DMS153 treated with DMSO at 0.1 percent for 48 hours (cell line): ENCODE data around the gene GINS3.

Experiments used
- DNase-seq: peaks from one replicate; lab custom pipeline; 2025; ENCODE audit not compliant: unreplicated experiment; lab: John Stamatoyannopoulos, UW

GINS3 gene

DNA sequence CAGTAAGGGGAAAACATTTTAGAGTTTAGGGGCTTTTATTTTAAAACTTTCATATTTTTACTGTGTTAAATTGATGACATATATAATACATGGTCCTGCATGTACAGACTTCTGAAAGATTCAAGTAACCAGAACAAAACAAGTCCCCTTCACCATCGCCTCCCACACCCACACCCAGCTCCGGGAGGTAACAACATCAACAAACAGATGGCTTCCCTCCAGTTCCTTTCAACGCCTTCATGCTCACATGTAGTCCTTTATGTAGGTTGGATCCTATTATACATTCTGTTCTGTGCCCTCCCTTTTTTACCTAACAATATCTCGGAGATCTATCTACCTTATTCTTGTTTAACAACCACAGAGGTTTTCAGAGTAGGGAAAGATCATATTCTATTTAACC is 30.5 kb downstream of the GINS3 start:
- DNase-seq: no peak

GRCh38 chr16:58425245-58425644 is 33.0 kb downstream of the GINS3 start:
- no peak for DNase-seq

GRCh38 chr16:58425756-58426494 is 33.7 kb downstream of the GINS3 start:
- no peak for DNase-seq

DNA sequence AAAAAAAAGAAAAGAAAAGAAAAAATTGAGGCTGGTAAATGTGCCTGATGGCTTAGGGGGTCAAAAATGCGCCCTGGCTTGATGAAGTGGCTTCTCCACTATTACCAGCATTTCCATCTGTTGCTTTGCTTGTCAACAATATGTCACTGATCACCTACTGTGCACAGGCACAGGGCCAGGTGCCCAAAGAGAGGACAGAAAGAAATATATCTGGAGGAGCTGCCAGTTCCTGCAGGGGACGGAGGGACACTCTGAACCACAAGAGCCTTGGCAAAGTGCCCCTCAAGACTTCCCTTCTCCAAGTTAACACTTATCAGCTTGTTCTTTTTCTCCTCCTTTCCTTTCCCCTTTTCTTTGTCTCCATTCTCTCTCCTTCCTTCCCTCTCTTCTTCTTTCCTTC is 34.7 kb downstream of the GINS3 start:
- no peak for DNase-seq

DNA sequence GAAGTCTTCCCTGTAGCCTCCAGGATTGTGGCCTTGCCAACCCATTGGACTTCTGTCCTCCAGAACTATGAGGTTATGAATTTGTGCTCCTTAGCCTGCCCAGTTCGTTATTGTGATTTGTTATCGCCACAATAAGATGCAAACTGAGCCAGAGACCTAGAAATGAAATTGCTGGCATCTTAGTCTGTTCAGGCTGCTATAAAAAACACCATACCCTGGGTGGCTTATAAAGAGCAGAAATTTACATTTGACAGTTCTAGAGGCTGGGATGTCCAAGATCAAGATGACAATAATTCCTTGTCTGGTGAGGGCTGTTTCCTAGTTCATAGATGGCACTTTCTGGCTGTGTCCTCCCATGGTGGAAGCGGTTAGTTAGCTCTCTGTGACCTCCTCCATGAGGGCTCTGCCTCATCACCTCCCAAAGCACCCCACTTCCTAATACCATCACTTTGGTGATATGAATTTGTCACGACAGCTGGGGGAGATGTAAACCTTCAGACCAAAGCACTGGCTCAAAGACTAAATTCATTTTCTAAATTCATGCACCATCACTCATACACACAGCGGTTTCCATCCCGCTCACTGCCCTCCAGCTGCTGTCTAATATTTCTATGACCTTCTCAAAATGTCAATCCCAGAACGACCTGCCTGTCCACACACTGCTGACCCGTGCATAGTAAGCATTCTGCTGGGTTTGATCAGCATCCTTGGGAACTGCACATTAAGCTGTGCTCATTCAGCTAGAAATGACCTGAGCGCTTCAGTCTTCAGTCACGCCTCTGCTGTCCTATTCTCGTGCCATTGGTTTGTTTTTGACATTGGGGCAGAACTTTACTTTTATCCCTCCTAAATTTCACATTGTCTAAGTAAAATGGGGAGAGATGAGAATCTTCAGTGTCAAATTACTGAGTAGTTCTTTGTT is 36.6 kb downstream of the GINS3 start:
- DNase-seq: no peak

DNA sequence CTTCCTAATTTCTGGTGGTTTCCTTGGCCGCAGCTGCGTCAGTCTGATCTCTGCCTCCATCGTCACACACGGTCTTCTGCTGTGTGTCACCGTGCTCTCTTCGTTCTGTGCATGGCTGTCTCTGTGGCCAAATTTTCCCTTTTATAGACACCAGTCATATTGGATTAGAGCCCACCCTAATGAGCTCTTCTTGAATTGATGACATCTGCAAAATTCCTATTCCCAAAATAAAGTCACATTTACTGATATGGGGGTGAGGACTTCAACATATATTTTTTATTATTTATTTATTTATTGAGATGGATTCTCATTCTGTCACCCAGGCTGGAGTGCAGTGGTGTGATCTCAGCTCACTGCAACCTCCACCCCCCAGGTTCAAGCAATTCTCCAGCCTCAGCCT is 38.4 kb downstream of the GINS3 start:
- no peak for DNase-seq

- DNase-seq: no peak
Measured at GRCh38 chr16:58433569-58433951, 41.3 kb downstream of the GINS3 start.

DNA sequence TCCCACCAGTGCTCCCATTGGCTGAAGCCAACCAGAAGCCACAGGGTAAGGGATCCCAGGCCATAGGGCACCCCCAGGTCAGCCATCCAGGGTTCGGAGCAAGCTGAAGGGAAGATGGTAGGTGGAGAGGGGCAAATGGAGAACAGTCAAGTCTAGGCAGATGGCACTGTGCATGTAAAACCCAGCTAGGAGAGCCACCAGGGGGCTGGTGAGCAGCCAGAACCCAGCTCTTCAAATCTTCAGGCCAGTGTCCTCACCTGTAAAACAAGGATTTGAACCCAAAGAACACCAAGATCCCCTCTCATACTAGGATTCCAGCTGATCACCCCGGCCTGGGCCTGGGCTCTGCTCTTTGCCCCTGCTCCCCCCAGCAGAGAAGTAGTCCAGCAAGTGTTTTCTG is 43.5 kb downstream of the GINS3 start:
- DNase-seq: no peak

GRCh38 chr16:58440131-58440530 is 47.9 kb downstream of the GINS3 start:
- no peak for DNase-seq

DNA sequence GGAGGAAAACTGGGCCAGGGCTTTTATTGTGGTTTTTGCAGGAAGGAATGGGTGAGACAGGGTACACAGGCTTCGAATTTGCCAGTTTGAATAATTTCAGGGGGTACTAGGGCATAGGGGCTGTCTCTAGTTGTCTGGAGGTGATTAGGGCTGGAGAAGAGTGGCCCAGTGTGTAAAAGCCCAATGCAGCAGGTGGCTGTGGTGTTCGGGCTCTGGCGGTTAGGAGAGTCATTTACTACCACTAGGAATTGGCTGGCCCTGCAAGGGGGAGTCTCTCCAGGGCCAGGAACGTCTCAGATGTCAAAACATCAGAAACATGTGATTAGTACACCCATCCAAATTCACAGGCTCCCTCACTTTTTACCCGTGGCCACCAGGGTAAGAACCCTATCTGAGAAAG is 50.3 kb downstream of the GINS3 start:
- DNase-seq: no peak

- DNase-seq: no peak
Measured at GRCh38 chr16:58443783-58444182, 51.5 kb downstream of the GINS3 start.

DNA sequence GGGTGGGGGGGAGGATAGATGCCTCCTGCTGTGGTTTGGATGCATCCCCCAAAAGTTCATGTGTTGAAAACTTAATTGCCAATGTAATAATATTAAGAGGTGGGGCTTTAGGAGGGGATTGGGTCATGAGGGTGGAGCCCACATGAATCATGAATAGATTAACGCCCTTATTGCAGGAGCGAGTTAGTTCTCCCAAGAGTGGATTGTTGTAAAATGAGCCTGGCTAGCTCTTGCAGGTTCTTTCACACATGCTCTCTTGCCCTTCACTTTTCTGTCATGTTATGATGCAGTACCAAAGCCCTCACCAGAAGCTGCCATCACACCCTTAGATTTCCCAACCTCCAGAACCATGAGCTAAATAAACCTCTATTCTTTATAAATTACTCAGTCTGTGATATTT is 52.0 kb downstream of the GINS3 start:
- DNase-seq: no peak

DNA sequence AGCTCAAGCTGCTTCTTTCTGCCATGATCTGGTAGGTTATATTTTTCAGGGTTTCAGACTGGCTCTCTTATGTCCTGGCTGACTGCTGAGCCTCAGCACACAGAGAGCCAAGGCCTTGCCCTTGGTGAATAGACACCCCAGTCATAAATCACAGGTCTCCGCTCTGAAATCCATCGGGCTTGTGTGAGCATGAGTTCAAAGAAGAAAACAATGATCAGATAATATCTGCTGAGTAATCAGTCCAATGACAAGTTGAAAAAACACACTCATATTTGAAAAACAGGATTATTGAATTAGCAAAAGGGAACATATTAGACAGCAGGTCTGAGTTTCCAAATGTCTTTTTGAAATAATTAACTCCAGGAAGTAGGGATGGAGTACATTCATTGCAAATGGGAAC is 56.6 kb downstream of the GINS3 start:
- no peak for DNase-seq

GRCh38 chr16:58449306-58449705 is 57.0 kb downstream of the GINS3 start:
- DNase-seq: no peak

DNA sequence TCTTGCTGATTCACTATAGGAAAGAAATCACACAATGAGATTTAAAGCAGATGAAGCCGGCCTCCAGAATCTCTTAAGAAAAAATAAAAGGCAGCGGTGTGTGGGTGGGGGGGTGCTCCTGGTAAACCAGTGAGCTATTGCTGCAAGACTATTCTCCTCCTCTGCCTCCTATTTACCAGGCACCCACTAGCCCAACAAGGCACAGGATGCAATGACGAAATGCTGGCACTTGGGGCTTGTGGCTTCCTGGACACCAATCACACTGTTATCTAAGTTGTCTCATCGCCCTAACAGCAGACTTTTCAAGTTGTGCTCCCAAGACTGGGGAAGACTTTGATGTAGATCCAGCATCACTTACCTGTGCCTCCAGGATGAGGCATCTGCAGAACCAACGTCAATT is 57.5 kb downstream of the GINS3 start:
- DNase-seq: no peak

- DNase-seq: no peak
Measured at GRCh38 chr16:58450590-58450989, 58.3 kb downstream of the GINS3 start.

DNA sequence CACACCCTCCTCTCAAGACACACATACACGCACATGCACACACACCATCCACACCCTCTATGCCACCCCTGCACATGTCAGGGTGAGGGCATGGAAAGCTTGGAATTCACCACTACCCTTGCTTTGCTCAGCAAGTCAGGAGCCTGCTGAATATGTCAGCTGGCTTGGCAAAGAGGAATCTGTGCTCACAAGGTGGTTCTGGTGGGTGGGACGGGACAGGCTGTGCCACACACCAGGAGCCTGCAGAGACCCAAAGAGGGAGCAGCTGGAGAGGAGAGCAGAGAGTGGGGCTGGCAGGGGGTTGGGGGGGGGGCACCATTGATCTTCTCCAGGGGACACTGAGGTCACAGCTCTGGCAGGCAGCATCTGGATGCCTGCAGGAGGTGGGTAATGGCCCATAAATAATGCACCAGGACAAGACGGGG is 59.0 kb downstream of the GINS3 start:
- no peak for DNase-seq

DNA sequence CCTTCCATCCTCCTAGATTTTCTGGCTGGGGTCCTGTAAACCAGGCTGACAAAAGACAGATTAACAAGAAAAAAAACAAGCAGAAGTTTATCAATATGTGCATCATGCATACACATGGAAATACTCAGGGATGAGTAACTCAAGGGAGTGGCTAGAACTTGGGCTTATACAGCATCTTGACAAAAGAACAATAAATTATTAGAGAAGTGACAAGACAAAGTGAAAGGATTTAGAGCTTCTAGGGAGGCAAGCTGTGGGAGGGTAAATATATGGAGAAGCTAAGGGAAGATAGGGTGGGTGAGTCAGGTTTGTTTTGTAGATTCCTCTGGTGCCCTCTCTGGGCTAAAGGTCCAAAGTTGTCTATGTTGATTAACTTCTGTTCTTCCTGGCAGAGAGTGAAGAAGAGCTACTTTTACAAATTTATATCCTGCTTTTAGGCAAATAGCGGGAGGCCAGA is 59.7 kb downstream of the GINS3 start:
- DNase-seq: no peak

GRCh38 chr16:58452640-58453039 is 60.4 kb downstream of the GINS3 start:
- no peak for DNase-seq

- no peak for DNase-seq
Measured at GRCh38 chr16:58454178-58454577, 61.9 kb downstream of the GINS3 start.

DNA sequence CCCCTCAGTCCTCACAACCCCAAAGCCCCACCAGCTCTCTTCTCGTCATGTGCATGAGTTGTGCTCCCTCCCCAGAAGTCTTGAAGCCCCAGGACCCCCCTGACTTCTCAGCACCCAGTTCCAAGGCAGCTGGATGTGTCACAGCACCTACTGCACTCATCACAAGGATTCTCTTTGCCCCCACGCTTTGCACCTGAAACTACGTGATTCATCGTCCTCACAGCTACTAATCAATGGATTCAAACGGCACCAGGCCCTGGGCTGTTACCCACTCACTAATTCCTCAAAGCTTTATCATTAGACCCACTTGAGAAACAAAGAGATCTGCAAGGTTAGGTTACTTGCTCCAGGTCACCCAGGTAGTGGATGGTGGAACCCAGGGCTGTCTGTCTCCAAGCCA is 62.6 kb downstream of the GINS3 start:
- DNase-seq: no peak
